GM19193 (cell line): ENCODE measurements around the gene PPP2R1B.

Experiments
- POLR2A ChIP-seq: IDR thresholded peaks from 4 replicates; pipeline ENCODE4 v1.6.1; 2011; ENCODE audit not compliant: insufficient read depth, insufficient read length; ENCODE audit errors: extremely low read depth

PPP2R1B gene

DNA sequence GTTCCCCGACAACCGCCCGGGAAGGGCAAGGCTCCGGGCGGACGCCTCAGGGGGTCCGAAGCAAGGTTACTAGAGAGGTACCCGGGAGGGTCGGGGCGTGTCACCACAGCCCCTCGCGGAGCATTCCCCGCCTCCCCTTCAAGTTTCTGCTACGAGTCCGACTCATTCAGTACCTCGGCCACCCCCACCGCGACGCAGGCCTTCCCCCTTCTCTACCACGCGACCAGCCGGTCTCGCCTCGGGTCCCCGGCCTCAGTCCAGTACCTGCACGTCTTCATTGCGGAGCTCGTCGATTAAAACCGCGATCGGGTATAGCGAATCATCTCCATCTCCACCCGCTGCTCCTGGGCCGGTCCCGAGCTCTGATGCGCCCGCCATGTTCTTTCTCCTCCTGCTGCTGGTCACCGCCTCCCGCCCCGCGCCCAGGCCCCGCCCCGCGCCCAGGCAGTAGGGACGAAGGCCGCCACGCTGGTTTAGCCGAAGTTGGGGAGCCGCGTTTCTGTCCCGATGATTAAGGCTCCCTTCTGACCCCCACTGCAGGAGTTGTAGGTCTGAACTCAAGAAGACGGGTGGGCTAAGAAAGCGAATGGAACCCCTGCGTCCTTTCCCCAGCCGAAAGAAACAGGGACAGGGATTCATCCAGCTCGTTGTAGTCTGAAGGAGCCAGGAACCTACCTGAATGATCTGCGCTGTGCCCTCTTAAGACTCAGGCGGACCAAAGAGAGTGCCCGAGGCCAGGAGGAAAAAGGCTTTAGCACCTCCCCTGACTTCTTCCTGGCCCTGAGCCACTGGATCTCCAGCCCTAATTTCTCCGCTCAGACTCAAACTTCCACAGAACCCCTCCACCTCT lies at the start of gene PPP2R1B:
PPP2R1B (minus strand) TSS at position 406 of the 850 bp plus-strand sequence; CDS start at position 378, 28 bp downstream.
- peak; percentile 65 for TF ChIP-seq POLR2A

DNA sequence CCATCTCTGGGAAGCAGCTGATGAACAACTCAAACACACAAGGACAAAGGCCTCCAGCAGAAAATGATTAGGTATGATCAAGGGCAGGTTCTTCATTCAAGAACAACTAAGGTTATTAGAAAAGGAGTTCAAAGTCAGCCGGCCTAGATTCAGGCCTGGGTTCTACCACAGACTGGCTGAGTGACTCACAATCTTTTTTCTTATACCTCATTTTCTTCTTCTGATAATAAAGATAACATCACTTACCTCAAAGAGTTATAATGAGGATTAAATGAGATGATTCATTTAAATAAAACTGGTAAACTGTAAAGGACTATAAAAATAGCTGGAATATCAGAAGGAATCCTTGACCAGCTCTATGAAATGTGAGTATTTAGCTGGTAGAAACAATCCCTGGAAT lies 49.3 kb upstream of the PPP2R1B start:
- no peak for TF ChIP-seq POLR2A

DNA sequence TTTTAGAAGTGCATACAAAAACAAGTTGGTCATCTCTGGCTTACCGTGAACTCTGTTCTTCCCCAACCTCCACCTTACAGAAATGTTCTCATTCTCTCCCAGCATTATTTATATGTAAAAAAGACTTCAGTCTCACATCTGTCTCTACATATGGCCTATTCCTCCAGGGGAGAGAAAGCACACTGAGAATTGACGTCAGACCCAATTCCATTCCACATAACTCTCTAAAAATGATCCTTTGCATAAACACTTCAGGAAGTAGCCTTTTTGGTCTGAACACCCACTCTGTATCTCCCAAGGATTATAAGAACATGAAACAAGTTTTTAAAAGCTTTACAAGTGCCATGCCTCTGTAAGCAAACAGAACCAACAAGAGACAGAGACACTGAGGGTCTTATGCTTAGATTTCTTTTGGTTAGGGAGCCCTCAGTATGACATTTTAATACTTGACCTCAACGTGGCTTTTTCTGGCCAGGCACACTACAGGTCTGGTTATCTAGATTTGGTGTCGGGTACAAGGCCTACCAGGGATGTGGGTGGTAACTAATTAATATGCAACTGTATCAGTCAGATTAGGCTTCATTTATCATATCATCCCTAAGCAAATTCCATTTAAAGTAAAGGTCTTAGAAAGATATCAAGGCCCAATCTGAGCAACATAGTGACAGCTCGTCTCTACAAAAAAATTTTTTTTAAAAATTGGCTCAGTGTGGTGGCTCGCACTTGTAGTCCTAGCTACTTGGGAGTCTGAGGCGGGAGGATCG lies 48.5 kb upstream of the PPP2R1B start:
- no peak for TF ChIP-seq POLR2A

DNA sequence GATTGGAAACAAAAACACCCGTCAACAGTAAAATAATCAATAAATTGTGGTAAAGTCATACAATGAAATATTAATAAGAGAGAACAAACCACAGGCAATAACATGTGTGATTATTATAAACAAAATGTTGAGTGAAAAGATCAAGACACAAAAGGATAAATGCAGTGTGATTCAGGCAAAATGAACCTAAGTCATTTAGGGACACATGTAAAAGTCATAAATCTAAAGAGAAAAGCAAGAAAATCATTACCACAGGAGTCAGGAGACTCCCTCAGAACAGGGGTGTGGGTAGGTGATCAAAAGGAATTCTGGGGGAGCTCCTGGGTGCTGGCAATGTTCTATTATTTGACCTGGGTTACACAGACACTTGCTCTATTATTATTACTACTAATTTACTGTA lies 47.9 kb upstream of the PPP2R1B start:
- no peak for TF ChIP-seq POLR2A

DNA sequence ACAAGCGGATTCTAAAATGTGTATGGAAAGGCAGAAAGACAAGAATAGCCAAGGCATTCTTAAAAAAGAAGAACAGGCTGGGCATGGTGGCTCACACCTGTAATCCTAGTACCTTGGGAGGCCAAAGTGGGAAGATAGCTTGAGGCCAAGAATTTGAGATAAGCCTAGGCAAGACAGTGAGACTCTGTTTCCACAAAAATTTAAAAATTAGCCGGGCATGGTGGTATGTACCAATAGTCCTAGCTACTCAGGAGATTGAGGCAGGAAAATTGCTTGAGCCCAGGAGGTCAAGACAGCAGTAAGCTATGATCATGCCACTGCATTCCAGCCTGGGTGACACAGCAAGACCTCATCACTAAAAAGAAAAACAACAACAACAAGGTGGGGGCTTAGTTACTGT lies 46.0 kb upstream of the PPP2R1B start:
- no peak for TF ChIP-seq POLR2A

DNA sequence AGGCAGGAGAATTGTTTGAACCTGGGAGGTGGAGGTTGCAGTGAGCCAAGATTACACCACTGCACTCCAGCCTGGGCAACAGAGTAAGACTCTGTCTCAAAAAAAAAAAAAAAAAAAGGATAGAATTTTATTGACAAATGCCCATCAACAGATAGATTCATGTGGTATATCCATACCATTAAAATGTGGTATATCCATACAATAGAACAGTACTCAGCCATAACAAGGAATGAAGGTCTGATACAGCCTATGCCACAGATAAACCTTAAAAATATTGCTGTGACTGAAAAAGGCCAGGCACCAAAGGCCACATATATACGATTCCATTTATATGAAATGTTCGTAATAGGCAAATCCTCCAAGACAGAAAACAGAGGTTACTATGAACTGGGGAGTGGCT lies 45.3 kb upstream of the PPP2R1B start:
- no peak for TF ChIP-seq POLR2A

DNA sequence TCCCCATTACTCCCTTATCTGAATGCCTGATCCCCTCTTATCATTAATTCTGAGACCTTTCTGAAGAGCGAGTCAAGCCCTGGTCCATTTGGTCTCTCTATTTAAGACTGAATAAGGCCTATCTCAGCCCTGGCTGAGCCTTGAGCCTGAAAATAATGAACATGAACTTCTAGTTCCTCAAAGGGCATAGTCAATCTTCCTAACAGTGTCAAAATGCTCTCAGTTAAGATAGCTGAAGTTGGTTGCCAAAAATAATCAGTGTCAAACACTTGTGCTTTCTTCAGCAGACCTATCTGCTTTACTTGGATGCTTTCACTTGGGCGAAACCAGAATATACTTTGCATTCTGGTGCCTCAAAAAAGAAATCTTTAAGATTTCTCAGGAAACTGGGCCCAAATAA lies 42.6 kb upstream of the PPP2R1B start:
- TF ChIP-seq POLR2A, result no peak

DNA sequence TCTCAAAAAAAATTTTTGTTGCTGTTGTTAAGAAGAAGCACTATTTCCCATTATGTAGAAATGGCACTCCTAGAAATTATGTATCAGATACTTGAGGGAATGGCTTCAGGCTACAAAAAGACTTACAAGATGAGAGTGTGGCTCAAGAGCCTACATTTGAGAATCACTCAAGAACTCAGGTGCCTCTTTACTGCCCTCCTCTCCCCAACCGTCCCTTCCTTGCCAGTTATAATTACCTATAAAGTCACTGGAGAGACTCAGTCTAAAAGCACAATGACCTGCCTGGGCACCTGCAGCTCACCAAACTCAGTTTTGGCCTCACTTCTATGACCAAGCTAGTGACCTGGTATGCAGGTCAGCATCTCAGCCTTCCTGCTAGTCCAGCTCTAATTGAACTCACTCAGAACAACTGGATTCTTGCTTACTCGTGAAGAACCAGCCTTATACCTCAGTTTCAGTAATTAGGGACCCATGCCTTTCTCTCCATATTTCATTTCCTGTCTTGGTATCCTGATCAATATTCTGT lies 41.9 kb upstream of the PPP2R1B start:
- TF ChIP-seq POLR2A, result no peak

DNA sequence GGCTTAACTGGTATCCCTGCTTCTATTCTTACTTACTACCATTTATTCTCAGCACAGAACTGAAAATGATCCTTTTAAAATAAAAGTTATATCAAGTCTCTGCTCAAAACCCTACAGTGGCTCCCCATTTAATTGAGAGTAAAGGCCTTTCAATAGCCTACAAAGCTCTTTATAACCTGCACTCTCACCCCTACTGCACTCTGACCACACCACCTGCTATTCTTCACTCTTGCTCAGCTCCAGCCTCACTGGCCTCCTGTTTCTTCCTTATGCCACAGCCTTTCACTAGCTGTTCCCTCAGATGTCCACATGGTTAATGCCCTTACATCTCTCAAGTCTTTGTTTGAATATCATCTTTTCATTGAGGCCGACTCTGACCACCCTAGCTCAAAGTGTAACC lies 40.9 kb upstream of the PPP2R1B start:
- no peak for TF ChIP-seq POLR2A

DNA sequence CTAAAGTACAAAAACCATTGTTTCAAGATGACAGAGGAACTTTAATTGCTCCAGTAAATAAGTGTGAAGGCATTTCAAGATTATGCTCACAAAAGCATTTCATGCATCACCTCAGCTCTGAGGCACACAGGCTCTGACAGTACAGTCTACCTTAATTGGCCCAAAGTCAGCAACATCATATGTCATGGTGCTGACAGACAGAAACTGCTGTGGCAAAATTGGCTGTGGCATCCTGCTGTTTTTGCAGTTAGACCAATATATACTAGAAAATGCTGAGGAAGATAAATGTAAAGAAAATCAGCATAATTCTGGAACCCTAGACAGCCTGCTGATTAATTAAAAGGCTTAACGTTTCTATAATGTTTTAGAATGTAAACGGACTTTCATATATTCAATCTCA lies 34.9 kb upstream of the PPP2R1B start:
- TF ChIP-seq POLR2A, result no peak

DNA sequence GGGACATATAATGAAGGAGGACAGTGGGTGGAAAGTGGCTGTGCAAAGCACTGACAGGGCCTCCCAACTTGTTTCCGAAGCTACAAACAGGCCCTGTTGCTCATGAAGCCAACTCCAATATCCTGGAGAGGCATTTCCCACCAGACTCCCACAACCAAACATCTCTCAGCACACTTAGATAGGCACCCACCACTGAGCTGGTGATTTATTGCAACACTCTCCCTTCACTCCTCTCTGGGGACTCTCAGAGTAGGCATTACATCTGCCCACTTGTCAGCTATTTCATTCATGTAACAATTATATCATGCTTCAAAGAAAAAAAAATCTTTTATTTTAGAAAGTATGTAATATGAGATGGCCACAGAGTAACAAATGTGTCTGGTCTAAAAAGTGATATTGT lies 32.1 kb upstream of the PPP2R1B start:
- TF ChIP-seq POLR2A, result no peak

DNA sequence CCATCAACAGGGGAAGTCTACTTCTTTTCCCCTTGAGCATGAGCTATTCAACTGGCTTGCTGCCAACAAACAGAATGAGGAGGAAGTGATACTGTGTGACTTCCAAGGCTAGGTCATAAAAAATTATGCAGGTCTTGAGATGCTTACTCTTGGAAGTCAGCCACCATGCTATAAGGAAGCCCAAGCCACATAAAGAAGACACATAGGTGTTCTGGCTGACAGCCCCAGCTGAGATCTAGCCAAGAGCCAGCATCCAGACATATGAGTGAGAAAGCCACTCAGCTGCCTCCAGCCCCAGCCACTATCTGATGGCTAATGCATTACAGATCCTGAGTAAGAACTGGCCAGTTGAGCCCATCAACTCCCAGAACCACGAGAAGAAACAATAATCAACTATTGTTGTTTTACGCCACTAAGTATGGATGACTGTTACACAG lies 31.0 kb upstream of the PPP2R1B start:
- TF ChIP-seq POLR2A, result no peak

DNA sequence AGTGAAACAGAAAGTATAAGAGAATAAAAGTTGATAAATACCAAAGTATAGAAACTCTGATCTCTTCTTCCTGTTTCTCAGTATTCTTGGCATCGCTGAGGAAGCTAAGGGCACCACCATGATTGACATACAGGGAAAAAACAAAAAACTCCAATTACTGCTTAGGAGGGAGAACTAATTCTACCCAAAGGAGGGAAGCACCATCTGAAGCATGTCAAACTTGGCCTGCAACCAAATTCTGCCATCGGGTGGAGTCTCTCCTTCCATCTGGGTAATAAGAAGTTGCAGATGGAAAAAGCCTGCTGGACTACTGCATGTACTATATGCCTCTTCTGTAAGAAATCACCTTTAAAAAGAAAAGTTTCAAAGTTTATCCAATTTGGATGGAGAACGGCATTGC lies 30.5 kb upstream of the PPP2R1B start:
- TF ChIP-seq POLR2A, result no peak

DNA sequence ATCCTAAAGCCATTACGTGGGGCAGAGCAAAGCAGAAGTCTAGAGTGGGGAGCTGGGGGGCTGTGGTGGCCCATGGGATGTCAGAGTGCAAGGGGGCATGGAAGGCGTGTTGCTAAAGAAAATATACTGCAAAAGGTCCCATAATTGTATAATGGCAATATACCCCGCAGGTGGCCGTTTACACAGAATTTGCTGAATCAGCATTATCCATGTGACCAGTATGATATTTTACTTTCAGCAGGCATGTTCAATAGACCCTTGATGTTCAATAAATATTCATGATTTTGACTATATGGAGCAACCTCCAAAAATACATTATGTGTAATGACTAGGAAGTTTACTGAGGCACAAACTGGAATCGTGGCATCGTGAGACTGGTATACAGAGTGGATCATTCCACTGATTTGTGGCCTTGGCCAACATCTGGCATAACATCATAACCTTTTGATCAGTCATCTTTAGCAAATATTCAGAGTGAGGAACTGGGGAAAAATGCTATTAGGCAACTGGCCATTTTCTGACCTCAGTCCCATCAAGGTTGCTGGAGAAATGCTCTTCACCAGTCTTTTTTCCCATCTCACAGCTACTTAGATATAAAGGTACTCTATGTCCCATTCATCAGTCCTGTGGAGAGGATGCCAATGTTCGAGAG lies 29.3 kb upstream of the PPP2R1B start:
- no peak for TF ChIP-seq POLR2A

DNA sequence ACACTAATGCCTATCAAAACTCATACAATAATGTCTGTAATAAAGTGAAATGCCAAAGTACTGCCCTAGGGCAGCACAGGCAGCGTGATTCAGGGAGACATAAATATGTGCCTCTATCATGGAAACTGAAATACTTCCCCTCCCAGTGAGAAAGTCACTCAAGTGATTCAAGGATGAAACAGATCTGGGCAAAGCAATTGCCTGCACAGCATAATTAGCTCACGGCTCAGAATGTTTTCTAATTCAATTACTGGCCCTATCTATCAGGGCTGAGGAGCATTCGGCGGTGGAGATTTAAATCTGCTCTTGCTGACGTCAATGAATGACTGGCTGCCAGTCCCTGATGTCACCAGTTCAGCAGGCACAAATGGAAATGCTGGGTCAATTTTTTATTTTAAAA lies 27.7 kb upstream of the PPP2R1B start:
- no peak for TF ChIP-seq POLR2A
